GM12872 (cell line): ENCODE data around the gene FLRT1.

Experiments used
- TF ChIP-seq, protein P1 (sequence below): IDR thresholded peaks from 3 replicates; pipeline ENCODE4 v1.5.1; 2011; ENCODE audit warnings: low read depth, mild to moderate bottlenecking, low read length, moderate library complexity; ENCODE audit not compliant: insufficient read depth

FLRT1 gene

DNA sequence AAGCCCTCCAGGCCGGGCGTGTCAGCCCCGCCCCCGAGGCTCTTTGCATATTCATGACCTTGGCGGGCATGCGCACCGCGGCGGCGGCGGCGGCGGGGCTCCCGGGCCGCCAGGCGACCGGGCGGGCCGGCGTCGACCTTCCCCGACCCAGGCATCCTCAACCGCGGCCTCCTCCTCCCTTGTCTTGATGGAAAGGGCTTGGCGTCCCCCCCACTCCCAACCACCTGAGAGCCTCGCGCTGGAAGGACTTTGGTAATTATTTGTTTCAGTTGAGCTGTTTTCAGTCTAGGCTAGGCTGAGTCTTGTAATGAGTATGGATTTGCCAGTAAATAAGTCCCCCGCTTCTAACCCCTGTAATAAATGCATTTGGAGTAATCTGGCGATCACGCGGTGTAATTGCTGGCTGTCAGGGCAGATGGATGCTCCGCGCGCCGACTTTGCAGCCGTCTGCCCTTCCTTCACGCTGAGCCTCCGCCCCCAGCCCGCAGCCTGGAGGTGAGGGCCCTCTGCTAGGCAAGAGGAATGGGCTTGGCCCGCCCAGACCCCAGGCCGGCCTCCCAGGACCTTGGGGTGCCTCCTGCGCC is 25.2 kb downstream of the FLRT1 start:
- TF ChIP-seq, protein P1, sequence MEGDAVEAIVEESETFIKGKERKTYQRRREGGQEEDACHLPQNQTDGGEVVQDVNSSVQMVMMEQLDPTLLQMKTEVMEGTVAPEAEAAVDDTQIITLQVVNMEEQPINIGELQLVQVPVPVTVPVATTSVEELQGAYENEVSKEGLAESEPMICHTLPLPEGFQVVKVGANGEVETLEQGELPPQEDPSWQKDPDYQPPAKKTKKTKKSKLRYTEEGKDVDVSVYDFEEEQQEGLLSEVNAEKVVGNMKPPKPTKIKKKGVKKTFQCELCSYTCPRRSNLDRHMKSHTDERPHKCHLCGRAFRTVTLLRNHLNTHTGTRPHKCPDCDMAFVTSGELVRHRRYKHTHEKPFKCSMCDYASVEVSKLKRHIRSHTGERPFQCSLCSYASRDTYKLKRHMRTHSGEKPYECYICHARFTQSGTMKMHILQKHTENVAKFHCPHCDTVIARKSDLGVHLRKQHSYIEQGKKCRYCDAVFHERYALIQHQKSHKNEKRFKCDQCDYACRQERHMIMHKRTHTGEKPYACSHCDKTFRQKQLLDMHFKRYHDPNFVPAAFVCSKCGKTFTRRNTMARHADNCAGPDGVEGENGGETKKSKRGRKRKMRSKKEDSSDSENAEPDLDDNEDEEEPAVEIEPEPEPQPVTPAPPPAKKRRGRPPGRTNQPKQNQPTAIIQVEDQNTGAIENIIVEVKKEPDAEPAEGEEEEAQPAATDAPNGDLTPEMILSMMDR, result no peak

DNA sequence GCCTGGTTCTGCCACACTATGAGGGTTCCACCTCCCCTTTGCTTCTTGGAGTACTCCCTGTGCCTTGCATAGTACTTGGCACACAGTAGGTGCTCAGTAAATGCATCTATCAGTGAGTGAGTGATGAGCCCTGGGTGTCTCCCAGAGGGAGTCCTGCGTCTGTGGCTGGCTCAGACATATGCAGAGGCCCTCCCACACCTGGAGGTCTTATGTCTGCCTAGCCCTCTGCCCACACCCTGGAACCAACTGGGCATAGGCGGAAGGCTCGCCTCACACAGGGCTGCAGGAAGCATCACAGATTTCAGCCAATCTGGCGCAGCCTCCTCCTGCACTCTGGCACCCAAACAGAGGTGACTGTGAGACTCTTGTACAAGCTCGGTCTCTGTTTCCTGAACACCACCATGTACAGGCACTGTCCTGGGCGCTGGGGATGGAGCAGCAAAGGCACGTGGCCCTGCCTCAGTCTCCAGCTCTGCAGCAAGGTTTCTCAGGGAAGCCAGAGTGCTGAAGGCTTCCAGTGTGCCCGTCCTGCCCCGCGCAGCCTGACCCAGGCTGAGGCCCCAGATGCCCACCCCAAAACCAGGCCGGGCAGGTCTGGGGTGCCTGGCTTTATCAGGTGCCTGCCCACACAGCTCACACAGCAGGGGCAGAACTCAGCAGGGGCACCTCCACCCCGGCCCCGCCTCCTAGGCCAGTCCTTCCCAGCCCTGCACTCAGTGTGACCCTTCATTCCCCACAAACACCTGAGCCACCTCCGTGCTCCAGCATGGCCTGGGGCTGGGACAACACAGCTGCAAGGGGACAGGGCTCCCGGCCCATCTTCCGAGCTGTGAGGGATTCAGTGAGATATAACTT is 26.7 kb downstream of the FLRT1 start:
- TF ChIP-seq, protein P1, result no peak

DNA sequence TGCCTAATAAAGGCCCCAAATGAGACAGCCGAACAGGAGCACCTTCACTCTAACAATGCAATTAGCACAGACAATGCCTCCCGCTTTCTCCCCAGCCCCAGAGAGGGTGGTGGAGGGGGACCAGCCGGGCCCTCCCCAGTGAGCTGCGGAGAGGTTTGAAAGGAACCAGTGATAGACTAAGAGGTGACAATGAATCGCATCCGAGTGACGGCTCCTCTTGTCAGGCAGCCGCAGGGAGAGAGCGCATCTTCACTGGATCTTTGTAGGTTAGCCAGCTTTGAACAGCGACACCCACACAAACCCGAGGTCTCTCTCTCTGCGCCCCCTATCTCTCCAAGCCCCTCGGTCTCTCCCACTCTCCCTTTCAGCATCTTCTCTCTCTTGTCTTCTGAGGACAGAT is 28.0 kb downstream of the FLRT1 start:
- TF ChIP-seq, protein P1, result no peak

DNA sequence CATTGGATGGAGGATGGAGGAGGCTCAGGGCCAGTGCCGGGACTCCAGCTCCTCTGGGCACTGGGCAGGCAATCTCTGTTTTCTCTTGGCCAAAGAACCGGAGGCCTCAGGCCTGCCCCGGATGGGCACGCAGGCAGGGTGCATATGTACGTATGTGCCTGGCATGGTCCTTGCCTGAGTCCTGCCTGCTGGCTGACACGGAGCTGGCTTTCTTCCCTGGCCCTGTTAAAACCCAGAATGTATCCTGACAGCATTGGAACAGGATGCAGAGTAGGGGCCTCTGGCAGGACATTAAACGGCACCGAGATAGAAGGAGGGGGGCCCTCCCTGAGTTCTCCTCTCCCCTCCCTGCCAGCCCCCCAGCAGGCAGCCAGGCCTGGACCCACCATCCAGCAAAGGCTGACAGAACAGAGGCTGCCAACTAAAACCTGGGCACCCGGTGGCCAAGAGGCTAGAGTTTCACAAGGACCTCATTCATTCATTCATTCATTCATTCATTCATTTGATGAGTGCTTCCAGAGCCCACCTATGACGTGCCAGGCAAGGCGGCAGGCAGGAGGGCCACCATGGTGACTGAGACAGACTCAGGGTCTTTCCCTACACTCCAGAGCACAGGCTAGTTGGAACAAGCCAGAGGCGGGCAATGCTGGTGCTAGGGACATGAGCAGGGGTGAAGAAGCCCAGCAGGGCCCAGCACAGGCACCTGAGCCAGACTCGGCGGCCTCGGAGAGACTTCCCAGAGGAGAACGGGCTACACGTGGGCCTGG is 28.8 kb downstream of the FLRT1 start:
- TF ChIP-seq, protein P1, result no peak

GRCh38 chr11:64065141-64065465 is 29.4 kb downstream of the FLRT1 start:
- TF ChIP-seq, protein P1, result no peak

- TF ChIP-seq, protein P1, result no peak
Observed at GRCh38 chr11:64065712-64066111, 30.0 kb downstream of the FLRT1 start.

GRCh38 chr11:64067230-64067993 is 31.7 kb downstream of the FLRT1 start:
- TF ChIP-seq, protein P1, result no peak
